Measurements from ENCODE around the gene ABCA13. TPM values are rescaled to one million over a fixed set of nuclear protein-coding genes. Genes with fewer than 3 reads are reported as not detected.

ABCA13 gene
- total and polyA plus RNA-seq, 2 of the 4 experiments (the other 2 are of a cell fraction): under 0.01 to 0.07 TPM

DNA sequence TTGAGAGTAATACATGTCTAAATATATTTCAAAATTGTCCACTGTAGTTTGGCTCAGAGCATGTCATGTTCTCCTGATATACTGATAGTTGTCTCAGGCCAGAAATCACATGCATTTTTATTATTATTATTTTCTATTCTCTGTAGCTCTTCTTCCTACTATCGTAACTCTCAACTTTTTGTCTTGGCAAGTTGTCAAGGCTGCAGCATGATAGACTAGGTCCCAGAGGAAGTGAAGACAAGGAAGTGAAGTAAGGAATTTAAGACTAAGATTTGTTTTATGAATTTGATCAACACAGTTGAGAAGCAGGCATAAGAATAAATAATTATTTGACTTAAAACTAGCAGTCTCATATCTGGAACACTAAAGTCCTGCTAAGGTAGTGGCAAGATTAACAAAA is 369.5 kb downstream of the ABCA13 start:
- H3K4me2 ChIP-seq (ENCODE audit: low read depth, low read length): no peak overlapping the region
- no peak overlapping the region for H3K27ac ChIP-seq (ENCODE audit: insufficient read depth, low read length)
- no peak overlapping the region for H4K8ac ChIP-seq (ENCODE audit: low read depth in 2 of 2, low read length in 2 of 2)
- DNase-seq (no peak), ATAC-seq (ENCODE audit: low read depth) (no peak)
- H3K4me3 ChIP-seq (ENCODE audit: insufficient read depth, low read depth, low read length): no peak overlapping the region
- H2BK15ac ChIP-seq (ENCODE audit: low read depth, low read length): no peak overlapping the region
- no peaks in the 10 kb centered on the region for H3K27me3 ChIP-seq (ENCODE audit: control insufficient read depth, insufficient read depth, low read length)
- no peak overlapping the region for H2BK5ac ChIP-seq (ENCODE audit: low read depth, low read length, poor library complexity, severe bottlenecking)
- no peak overlapping the region for H4K5ac ChIP-seq (ENCODE audit: low read depth, low read length)
- dilution Hi-C loops (cut with HindIII; ENCODE audit: low sequenced_read_pairs, unreplicated experiment): no loop called here
- peaks cover 4% of the 10 kb centered on the region; the same call in 1 of the 2 replicates for H3K9me3 ChIP-seq (ENCODE audit: control insufficient read depth, insufficient read depth, low read length)
- no peak overlapping the region for H2BK20ac ChIP-seq (ENCODE audit: low read depth, low read length)
- POLR2A ChIA-PET (ENCODE audit: unreplicated experiment): no interaction called here
- H3K18ac ChIP-seq (ENCODE audit: low read depth, low read length): no peak overlapping the region
- H3K23ac ChIP-seq (ENCODE audit: low read depth, low read length): no peak overlapping the region
- H2AK9ac ChIP-seq (replicated peaks; ENCODE audit: low read depth, low read length, poor library complexity): no peak overlapping the region
- H3K56ac ChIP-seq (ENCODE audit: extremely low read depth, insufficient read depth, low read length): no peak overlapping the region
- H4K20me1 ChIP-seq (ENCODE audit: insufficient read depth, low read length): no peaks in the 10 kb centered on the region
- H3K9me1 ChIP-seq (ENCODE audit: insufficient read depth, low read length): no peaks in the 10 kb centered on the region
- TF ChIP-seq MAZ (IDR thresholded peaks at IDR 0.05; ENCODE audit: borderline replicate concordance, low read depth, low read length) (no peak), RFX5 (IDR thresholded peaks at IDR 0.05; ENCODE audit: low read depth, low read length) (no peak), RAD21 (IDR thresholded peaks at IDR 0.05; ENCODE audit: low read length) (no peak), SMC3 (IDR thresholded peaks at IDR 0.05; ENCODE audit: low read depth, low read length) (no peak), RCOR1 (IDR thresholded peaks at IDR 0.05; ENCODE audit: insufficient replicate concordance, low read length) (no peak), MXI1 (IDR thresholded peaks at IDR 0.05; ENCODE audit: borderline replicate concordance, low read depth, low read length) (no peak), NFE2L2 (IDR thresholded peaks at IDR 0.05; ENCODE audit: low read depth, low read length) (no peak), CEBPB (IDR thresholded peaks at IDR 0.05; ENCODE audit: low read depth, low read length) (no peak), POLR2A (IDR thresholded peaks at IDR 0.05; ENCODE audit: low read depth, low read length) (no peak), MAFK (IDR thresholded peaks at IDR 0.05; ENCODE audit: low read depth, low read length) (no peak), CHD1 (IDR thresholded peaks at IDR 0.05; ENCODE audit: low read depth, low read length) (no peak), BHLHE40 (IDR thresholded peaks at IDR 0.05; ENCODE audit: low read depth, low read length) (no peak), FOS (IDR thresholded peaks at IDR 0.05; ENCODE audit: low read depth, low read length) (no peak)
- TF ChIP-seq, protein P1, sequence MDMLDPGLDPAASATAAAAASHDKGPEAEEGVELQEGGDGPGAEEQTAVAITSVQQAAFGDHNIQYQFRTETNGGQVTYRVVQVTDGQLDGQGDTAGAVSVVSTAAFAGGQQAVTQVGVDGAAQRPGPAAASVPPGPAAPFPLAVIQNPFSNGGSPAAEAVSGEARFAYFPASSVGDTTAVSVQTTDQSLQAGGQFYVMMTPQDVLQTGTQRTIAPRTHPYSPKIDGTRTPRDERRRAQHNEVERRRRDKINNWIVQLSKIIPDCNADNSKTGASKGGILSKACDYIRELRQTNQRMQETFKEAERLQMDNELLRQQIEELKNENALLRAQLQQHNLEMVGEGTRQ (IDR thresholded peaks at IDR 0.05; ENCODE audit: low read depth, low read length): no peak
- TF ChIP-seq, protein P2, sequence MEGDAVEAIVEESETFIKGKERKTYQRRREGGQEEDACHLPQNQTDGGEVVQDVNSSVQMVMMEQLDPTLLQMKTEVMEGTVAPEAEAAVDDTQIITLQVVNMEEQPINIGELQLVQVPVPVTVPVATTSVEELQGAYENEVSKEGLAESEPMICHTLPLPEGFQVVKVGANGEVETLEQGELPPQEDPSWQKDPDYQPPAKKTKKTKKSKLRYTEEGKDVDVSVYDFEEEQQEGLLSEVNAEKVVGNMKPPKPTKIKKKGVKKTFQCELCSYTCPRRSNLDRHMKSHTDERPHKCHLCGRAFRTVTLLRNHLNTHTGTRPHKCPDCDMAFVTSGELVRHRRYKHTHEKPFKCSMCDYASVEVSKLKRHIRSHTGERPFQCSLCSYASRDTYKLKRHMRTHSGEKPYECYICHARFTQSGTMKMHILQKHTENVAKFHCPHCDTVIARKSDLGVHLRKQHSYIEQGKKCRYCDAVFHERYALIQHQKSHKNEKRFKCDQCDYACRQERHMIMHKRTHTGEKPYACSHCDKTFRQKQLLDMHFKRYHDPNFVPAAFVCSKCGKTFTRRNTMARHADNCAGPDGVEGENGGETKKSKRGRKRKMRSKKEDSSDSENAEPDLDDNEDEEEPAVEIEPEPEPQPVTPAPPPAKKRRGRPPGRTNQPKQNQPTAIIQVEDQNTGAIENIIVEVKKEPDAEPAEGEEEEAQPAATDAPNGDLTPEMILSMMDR (conservative IDR thresholded peaks at IDR 0.05; ENCODE audit: low read depth, low read length): no peak
- TF ChIP-seq, protein P3, sequence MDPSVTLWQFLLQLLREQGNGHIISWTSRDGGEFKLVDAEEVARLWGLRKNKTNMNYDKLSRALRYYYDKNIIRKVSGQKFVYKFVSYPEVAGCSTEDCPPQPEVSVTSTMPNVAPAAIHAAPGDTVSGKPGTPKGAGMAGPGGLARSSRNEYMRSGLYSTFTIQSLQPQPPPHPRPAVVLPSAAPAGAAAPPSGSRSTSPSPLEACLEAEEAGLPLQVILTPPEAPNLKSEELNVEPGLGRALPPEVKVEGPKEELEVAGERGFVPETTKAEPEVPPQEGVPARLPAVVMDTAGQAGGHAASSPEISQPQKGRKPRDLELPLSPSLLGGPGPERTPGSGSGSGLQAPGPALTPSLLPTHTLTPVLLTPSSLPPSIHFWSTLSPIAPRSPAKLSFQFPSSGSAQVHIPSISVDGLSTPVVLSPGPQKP (IDR thresholded peaks at IDR 0.05; ENCODE audit: borderline replicate concordance, low read depth, low read length): no peak
- no peaks in the 10 kb centered on the region for H3K4me1 ChIP-seq (ENCODE audit: control insufficient read depth, insufficient read depth, low read length)
- no peaks in the 10 kb centered on the region for H3K79me1 ChIP-seq (ENCODE audit: low read depth in 1 of 2, low read length in 2 of 2)
- intact Hi-C loops (cut with micrococcal nuclease): no loop called here
- H4K91ac ChIP-seq (ENCODE audit: insufficient read depth, low read depth, low read length): no peak overlapping the region
- H3K9ac ChIP-seq (ENCODE audit: low read depth, low read length): no peak overlapping the region
- H3K36me3 ChIP-seq (ENCODE audit: control insufficient read depth, insufficient read depth, low read length): no peaks in the 10 kb centered on the region
- H2AFZ ChIP-seq (replicated peaks; ENCODE audit: low read length, poor library complexity): no peak overlapping the region
- no CpG with 5 or more reads among the region's 1 CpG for WGBS, 2 experiments (ENCODE audit: extremely low coverage in 2 of 2, insufficient read length in 1 of 2)
- in situ Hi-C loops (cut with MboI; ENCODE audit: low sequenced_read_pairs): no loop called here
- H3K14ac ChIP-seq (replicated peaks; ENCODE audit: low read depth, low read length): no peak overlapping the region
- no TSS peak for BruUV-seq (replicated peaks)
- CTCF ChIA-PET: no interaction called here
- no peak overlapping the region for H3K4ac ChIP-seq (ENCODE audit: low read depth, low read length)
- H2AK5ac ChIP-seq (ENCODE audit: low read depth, low read length): no peak overlapping the region
- no peak overlapping the region for H2BK120ac ChIP-seq (ENCODE audit: low read depth, low read length)
